NCI-H345 (cell line): ENCODE measurements around the gene GPBP1L1.
"Not testable (repeated sequence)": the region's sequence is repeated elsewhere in the genome, so short reads cannot be mapped to it uniquely, and the experiment has no call there.

Source experiments
- DNase-seq: peaks from one replicate; lab custom pipeline; 2025; lab: John Stamatoyannopoulos, UW

The GPBP1L1 gene

GRCh38 chr1:45679123-45679522 is 7.2 kb downstream of the GPBP1L1 start:
- no peak for DNase-seq

- no peak for DNase-seq
Measured at GRCh38 chr1:45678489-45678888, 7.8 kb downstream of the GPBP1L1 start.

GRCh38 chr1:45677751-45678245 is 8.5 kb downstream of the GPBP1L1 start:
- DNase-seq, result no peak

GRCh38 chr1:45676553-45676952 is 9.8 kb downstream of the GPBP1L1 start:
- DNase-seq, result not testable (repeated sequence)

- no peak for DNase-seq
Measured at GRCh38 chr1:45674478-45674877, 11.9 kb downstream of the GPBP1L1 start.

GRCh38 chr1:45673956-45674355 is 12.4 kb downstream of the GPBP1L1 start:
- no peak for DNase-seq

- no peak for DNase-seq
Measured at GRCh38 chr1:45669859-45670655, 16.3 kb downstream of the GPBP1L1 start.

- no peak for DNase-seq
Measured at GRCh38 chr1:45669379-45669778, 17.0 kb downstream of the GPBP1L1 start.

GRCh38 chr1:45668526-45668925 is 17.8 kb downstream of the GPBP1L1 start:
- no peak for DNase-seq

GRCh38 chr1:45667321-45668111 is 18.8 kb downstream of the GPBP1L1 start:
- no peak for DNase-seq

GRCh38 chr1:45666836-45667235 is 19.5 kb downstream of the GPBP1L1 start:
- DNase-seq, result no peak

GRCh38 chr1:45660336-45660735 is 26.0 kb downstream of the GPBP1L1 start:
- DNase-seq, result no peak

GRCh38 chr1:45659222-45659621 is 27.1 kb downstream of the GPBP1L1 start:
- no peak for DNase-seq

- no peak for DNase-seq
Measured at GRCh38 chr1:45658171-45658570, 28.2 kb downstream of the GPBP1L1 start.

- no peak for DNase-seq
Measured at GRCh38 chr1:45656573-45657226, 29.6 kb downstream of the GPBP1L1 start.

GRCh38 chr1:45654540-45655280 is 31.6 kb downstream of the GPBP1L1 start:
- DNase-seq, result no peak

- DNase-seq, result no peak
Measured at GRCh38 chr1:45647248-45648021, 38.9 kb downstream of the GPBP1L1 start.

GRCh38 chr1:45644661-45645060 is 41.7 kb downstream of the GPBP1L1 start:
- DNase-seq, result no peak

- DNase-seq, result no peak
Measured at GRCh38 chr1:45643978-45644377, 42.4 kb downstream of the GPBP1L1 start.

- no peak for DNase-seq
Measured at GRCh38 chr1:45643321-45643720, 43.0 kb downstream of the GPBP1L1 start.

- DNase-seq, result no peak
Measured at GRCh38 chr1:45640293-45640692, 46.0 kb downstream of the GPBP1L1 start.
